Cardiac fibroblast (primary cell): ENCODE measurements around the gene PPP1R37.
A peak's percentile ranks its signal among the peaks of the same experiment; 100 is the strongest.

Experiments
- DNase-seq, 2 donors: peaks; one replicate each; pipeline versions ENCODE4 v3.0.0 to v3.0.0-alpha.2; 2010; ENCODE audit warnings: low read depth in 2 of 2
- H3K4me3 ChIP-seq, 2 donors: replicated peaks in 1 of 2; 1 replicate in 1 of 2; 2 replicates in 1 of 2; pipeline ENCODE4 v1.5.1; 2011; ENCODE audit warnings: low read depth in 2 of 2, low read length in 2 of 2, mild to moderate bottlenecking in 2 of 2, moderate library complexity in 1 of 2
- TF ChIP-seq, protein P1 (sequence below): IDR thresholded peaks from one replicate; pipeline ENCODE4 v1.5.1; 2011; ENCODE audit warnings: low read depth, mild to moderate bottlenecking, low read length, inconsistent platforms

PPP1R37 gene

DNA sequence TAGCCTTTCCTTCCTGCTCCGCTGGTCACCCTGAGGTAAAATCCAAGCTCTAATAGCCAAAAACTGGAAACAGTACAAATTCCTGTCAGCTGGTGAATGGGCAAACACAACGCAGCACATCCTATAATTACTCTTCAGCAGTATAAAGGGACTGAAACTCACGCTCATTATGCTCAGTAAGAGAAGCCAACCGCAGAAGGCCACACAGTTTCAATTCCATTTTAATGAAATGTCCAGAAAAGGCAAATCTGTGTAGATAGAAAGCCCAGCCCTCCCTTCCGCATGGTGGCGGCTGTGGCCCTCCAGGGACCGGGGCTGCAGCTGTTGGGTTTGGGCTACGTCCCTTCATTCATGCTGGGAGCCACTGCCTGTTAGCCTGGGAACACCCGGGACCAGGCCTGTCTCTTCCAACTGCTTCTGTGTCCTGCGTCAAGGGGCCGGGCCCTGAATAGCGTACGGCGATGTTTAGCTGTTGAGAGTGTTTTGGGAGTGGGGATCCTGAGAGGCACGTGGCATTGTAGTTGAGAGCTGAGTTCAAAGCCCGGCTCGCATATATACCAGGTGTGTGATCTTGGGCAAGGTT lies 44.3 kb downstream of the PPP1R37 start:
- no peak overlapping the region for H3K4me3 ChIP-seq
- peak in 1 of 2 donors; percentile 13 for DNase-seq
- TF ChIP-seq, protein P1, sequence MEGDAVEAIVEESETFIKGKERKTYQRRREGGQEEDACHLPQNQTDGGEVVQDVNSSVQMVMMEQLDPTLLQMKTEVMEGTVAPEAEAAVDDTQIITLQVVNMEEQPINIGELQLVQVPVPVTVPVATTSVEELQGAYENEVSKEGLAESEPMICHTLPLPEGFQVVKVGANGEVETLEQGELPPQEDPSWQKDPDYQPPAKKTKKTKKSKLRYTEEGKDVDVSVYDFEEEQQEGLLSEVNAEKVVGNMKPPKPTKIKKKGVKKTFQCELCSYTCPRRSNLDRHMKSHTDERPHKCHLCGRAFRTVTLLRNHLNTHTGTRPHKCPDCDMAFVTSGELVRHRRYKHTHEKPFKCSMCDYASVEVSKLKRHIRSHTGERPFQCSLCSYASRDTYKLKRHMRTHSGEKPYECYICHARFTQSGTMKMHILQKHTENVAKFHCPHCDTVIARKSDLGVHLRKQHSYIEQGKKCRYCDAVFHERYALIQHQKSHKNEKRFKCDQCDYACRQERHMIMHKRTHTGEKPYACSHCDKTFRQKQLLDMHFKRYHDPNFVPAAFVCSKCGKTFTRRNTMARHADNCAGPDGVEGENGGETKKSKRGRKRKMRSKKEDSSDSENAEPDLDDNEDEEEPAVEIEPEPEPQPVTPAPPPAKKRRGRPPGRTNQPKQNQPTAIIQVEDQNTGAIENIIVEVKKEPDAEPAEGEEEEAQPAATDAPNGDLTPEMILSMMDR: no peak

DNA sequence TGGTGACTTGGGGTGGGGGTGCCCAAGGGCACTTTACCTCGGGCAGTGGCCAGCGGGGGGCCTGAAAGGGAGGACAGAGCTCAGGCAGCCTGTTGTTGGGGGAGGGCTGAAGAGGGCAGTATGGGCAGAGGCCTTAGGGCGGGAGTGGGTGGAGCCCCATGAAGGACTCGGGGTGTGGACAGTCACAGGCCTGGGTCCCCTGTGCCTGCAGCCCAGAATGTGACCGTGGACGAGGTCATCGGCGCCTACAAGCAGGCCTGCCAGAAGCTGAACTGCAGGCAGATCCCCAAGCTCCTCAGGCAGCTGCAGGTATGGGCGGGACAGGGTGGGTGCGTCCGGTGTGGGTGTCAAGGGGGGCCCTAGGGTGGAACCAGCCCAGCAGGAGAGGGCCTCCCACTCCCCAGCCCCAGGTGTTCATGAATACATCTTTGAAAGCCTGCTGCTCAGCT lies 45.3 kb downstream of the PPP1R37 start:
- TF ChIP-seq, protein P1: no peak
- H3K4me3 ChIP-seq: no peak overlapping the region
- DNase-seq: no peak

DNA sequence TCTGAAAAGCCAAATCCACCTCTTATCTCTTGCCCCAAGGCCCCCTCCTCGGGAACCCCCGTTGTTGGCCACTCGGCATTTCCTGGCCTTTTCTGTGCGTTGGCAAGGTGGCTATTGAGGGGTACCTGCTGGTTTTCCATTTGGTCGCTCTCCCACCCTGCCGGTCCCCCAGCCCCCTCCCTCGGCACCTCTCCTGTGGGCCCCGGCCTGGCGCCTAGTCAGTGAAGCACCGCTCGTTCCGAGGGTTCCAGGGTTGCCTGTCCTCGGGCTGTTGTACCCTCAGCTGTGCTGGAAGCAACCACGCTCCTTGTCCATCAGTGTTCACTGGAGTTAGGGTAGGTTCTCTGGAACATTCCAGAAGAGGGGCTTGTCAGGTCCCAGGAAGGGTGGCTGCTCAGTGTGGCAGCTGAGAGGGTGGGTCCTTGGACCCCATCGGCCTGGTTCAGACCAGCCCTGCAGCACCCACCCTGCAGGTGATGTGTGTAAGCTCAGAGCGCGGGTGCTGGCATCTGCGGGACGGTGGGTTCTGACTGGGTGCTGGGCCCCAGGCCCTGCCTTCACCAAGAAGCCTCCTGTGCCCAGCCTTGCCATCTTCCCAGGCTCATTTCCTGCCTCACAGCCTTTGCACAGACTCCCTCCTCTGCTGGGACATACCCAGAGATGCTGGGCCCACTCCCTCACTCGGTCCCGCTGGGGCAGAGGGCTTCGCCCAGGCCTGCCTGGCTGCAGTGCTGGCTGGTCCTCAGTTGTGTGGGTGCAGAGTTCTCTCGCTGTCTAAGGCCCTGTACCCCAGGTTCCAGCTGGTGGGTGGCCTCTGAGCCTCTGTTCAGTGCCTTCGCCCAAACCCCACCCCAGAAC lies 46.5 kb downstream of the PPP1R37 start:
- no peak for DNase-seq
- TF ChIP-seq, protein P1: no peak

DNA sequence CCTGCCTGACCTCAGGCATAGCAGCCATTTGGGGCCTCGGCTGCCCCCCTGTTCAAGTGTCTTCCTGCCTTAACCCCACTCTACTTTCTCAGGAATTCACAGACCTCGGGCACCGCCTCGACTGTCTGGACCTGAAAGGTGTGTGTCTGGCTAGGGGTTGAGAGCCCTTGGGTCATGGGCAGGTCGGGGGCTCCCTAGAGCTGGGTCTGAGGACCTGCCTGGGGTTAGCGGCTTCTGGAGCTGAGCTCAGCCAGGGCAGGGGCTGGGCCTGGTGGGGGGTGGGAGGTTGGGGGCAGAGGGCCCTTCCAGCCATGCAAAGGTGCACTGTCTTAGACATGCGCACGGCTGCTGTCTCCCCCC lies 47.1 kb downstream of the PPP1R37 start:
- no peak overlapping the region for H3K4me3 ChIP-seq
- no peak for DNase-seq
- TF ChIP-seq, protein P1: no peak

More for the DNA sequence above, 46.5 kb downstream of the PPP1R37 start:
- no peak overlapping the region for H3K4me3 ChIP-seq

DNA sequence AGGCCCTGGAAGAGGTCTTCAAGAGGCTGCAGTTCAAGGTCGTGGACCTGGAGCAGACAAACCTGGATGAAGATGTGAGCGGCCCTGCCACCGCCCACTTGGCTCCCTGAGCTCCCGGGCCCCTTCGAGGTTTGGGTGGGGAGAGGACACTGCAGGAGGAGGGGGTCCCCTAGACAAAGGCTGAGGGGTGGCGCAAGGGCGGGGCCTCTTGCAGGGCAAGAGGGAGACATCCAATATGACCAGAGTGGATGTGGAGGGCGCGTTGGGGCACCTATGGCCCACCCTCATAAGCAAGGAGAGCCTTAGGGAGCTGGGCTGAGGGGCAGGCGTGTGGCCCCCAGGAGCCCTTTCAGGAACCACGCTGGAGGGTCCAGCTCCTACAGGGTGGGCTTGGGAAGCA lies 47.6 kb downstream of the PPP1R37 start:
- TF ChIP-seq, protein P1: no peak

DNA sequence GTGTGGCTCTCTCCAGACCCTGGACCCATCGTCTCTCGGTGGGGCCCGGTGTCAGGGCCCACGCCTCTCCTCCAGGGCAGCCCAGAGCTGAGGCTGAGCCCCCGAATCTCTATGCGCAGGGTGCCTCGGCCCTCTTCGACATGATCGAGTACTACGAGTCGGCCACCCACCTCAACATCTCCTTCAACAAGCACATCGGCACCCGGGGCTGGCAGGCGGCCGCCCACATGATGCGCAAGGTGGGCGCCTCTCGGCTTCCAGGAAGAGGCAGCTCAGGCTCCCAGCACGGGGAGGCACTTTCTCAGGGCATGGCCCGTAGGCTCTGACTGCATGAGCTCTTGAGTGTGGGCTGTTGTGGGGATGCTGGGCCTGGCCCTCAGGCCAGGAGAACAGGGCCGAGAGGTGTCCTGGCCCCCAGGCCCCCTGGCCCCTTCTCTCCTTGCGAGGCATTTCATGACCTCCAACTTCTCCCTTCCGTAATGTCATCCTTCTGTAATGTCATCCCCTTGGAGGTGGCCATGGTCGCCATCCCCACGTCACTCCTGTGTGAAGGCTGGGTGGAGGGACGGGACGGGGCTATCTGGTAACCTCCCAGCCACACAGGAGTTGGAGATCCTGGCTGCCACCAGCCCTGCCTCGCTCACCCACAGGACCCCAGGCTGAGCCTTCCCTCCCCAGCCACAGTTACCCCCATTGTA lies 48.4 kb downstream of the PPP1R37 start:
- DNase-seq: no peak
- TF ChIP-seq, protein P1: no peak
- H3K4me3 ChIP-seq: no peak overlapping the region

More for the DNA sequence above, 47.6 kb downstream of the PPP1R37 start:
- DNase-seq: no peak
- H3K4me3 ChIP-seq: no peak overlapping the region
